HL-60 (cell line): ENCODE data around the gene BANP.
"Not testable (repeated sequence)": the region's sequence is repeated elsewhere in the genome, so short reads cannot be mapped to it uniquely, and the experiment has no call there.

ENCODE experiments used
- DNase-seq, 2 experiments: peaks; one replicate each; pipeline ENCODE4 v3.0.0-alpha.2; 2010 to 2020; ENCODE audit warnings: low read depth in 1 of 2, low spot score in 1 of 2
- H3K27ac ChIP-seq: fragments of 250-450 bp; sonication (Bioruptor Pico); replicated peaks from 2 replicates; pipeline ENCODE4 v1.5.1; 2020; ENCODE audit warnings: mild to moderate bottlenecking, moderate library complexity
- H3K27me3 ChIP-seq: fragments of 250-450 bp; sonication (Bioruptor Pico); 2 replicates; pipeline ENCODE4 v1.5.1; 2021; ENCODE audit warnings: mild to moderate bottlenecking, moderate library complexity; ENCODE audit not compliant: insufficient read depth, poor library complexity, severe bottlenecking
- H3K4me3 ChIP-seq: replicated peaks from 2 replicates; pipeline ENCODE4 v1.5.1; 2011; ENCODE audit warnings: mild to moderate bottlenecking, control low read depth, low read length; ENCODE audit not compliant: insufficient read depth
- GABPA ChIP-seq: IDR thresholded peaks from 2 replicates; pipeline ENCODE4 v1.6.1; 2012; ENCODE audit warnings: low read depth
- POLR2AphosphoS5 ChIP-seq: IDR thresholded peaks from 2 replicates; pipeline ENCODE4 v1.6.1; 2012; ENCODE audit warnings: low read depth
- SPI1 ChIP-seq: IDR thresholded peaks from 2 replicates; pipeline ENCODE4 v1.6.1; 2012; ENCODE audit warnings: low read depth, mild to moderate bottlenecking, borderline replicate concordance
- TF ChIP-seq, protein P1 (sequence below): IDR thresholded peaks from 2 replicates; pipeline ENCODE4 v1.6.1; 2012; ENCODE audit warnings: low read depth; ENCODE audit not compliant: insufficient replicate concordance
- TF ChIP-seq, protein P2 (sequence below): IDR thresholded peaks from one replicate; pipeline ENCODE4 v1.5.1; 2011; ENCODE audit warnings: low read length, control low read depth, inconsistent platforms; ENCODE audit not compliant: insufficient read depth

The BANP gene

DNA sequence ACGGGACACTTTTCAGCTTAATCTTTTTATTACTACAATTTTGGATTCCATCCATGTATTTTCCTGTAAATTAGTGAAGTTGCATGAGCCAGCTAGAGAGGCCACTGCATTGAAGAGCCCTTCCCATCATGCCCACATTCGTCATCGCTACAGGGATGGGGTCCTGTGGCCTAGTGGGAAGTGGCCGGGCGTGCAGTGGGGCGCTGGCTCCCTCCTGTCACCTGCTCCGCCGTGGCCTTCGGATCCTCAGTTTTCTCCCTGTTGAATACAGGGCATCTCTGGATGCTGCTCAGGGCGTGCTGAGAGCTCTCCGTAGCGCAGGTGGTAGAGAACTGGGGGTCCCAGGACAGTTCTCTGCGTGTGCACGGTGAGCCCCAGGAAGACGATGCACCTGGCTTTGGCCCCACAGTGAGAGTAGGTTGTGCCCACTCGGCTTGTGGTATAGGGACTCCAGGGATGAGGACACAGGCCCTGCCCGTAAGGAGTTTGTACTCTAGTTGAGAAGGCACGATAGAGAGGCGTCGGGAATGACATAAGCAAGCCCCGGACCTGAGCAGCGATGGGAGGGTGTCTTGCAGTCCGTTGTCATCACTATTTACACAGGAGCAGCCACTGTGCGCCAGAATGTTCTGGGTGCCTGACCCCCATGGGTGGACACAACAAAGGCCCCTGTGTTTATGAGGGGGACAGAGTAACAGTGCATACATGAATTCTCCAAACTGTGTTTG is 74.8 kb downstream of the BANP start:
- not testable (repeated sequence) for DNase-seq, H3K27me3 ChIP-seq, H3K27ac ChIP-seq, H3K4me3 ChIP-seq

GRCh38 chr16:88026964-88027938 is 76.0 kb downstream of the BANP start:
- H3K4me3 ChIP-seq: no peak overlapping the region
- no peak overlapping the region for H3K27ac ChIP-seq
- H3K27me3 ChIP-seq: no peaks in the 10 kb centered on the region
- TF ChIP-seq, protein P1, sequence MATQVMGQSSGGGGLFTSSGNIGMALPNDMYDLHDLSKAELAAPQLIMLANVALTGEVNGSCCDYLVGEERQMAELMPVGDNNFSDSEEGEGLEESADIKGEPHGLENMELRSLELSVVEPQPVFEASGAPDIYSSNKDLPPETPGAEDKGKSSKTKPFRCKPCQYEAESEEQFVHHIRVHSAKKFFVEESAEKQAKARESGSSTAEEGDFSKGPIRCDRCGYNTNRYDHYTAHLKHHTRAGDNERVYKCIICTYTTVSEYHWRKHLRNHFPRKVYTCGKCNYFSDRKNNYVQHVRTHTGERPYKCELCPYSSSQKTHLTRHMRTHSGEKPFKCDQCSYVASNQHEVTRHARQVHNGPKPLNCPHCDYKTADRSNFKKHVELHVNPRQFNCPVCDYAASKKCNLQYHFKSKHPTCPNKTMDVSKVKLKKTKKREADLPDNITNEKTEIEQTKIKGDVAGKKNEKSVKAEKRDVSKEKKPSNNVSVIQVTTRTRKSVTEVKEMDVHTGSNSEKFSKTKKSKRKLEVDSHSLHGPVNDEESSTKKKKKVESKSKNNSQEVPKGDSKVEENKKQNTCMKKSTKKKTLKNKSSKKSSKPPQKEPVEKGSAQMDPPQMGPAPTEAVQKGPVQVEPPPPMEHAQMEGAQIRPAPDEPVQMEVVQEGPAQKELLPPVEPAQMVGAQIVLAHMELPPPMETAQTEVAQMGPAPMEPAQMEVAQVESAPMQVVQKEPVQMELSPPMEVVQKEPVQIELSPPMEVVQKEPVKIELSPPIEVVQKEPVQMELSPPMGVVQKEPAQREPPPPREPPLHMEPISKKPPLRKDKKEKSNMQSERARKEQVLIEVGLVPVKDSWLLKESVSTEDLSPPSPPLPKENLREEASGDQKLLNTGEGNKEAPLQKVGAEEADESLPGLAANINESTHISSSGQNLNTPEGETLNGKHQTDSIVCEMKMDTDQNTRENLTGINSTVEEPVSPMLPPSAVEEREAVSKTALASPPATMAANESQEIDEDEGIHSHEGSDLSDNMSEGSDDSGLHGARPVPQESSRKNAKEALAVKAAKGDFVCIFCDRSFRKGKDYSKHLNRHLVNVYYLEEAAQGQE: no peak
- no peak for DNase-seq

DNA sequence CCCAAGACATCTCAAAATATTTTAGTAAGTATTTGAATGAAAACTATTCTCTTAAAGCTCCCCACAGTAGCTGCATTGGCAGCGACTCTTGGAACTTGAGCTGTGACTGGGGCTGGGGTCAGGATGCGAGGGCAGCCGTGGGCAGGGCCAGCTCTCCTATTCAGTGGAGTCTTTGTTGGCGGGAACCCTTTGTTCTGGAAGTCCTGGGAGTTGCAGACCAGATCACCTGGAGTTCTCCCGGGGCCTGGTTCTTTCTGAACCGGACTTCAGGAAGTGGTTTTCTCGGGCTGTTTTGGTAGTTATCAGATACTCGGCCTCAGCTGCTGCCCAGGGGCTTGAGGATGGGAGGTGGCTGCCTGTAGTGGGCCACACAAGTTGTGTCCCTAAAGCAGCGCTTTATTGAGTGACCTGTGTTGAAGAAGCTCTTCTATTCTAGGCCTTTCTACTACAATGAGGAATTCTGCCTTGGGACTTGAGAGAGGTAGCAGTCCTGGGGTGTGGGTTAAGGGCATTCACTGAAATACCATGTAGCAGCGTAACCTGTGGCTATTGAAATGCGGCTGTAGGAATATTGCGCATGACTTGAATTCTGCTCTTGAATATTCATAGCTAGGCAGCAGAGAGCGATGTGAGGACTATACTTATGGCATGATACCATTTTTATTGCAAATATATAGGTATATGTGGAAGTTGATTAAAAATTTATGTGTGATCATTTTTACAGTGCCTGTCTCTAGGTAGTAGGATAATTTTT is 77.1 kb downstream of the BANP start:
- H3K4me3 ChIP-seq, H3K27ac ChIP-seq, DNase-seq, H3K27me3 ChIP-seq: not testable (repeated sequence)

DNA sequence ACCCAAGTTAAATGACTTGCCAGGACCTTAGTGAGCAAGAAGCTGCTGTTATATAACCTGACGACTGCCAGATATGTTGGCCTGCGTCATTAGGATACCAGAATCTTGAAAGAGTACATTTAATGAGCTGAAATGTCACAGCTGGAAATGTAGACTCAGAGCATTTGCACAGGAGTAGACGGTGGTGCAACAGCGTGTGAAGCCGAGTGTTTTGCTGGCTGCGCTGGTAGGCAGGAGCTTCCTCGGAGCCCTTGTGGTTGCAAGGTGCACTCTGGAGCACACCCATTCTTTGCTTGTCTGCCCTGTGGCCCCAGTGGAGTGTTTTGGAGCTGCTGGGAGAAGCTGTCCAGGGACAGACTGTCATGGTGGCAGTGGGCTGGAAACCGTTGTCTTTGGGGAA is 79.3 kb downstream of the BANP start:
- Histone ChIP-seq H3K27ac (no peak overlapping the region), H3K27me3 (no peaks in the 10 kb centered on the region), H3K4me3 (no peak overlapping the region)
- DNase-seq: no peak
- TF ChIP-seq SPI1 (no peak), POLR2AphosphoS5 (no peak), GABPA (no peak)
- TF ChIP-seq, protein P1: no peak
- TF ChIP-seq, protein P2, sequence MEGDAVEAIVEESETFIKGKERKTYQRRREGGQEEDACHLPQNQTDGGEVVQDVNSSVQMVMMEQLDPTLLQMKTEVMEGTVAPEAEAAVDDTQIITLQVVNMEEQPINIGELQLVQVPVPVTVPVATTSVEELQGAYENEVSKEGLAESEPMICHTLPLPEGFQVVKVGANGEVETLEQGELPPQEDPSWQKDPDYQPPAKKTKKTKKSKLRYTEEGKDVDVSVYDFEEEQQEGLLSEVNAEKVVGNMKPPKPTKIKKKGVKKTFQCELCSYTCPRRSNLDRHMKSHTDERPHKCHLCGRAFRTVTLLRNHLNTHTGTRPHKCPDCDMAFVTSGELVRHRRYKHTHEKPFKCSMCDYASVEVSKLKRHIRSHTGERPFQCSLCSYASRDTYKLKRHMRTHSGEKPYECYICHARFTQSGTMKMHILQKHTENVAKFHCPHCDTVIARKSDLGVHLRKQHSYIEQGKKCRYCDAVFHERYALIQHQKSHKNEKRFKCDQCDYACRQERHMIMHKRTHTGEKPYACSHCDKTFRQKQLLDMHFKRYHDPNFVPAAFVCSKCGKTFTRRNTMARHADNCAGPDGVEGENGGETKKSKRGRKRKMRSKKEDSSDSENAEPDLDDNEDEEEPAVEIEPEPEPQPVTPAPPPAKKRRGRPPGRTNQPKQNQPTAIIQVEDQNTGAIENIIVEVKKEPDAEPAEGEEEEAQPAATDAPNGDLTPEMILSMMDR: no peak

DNA sequence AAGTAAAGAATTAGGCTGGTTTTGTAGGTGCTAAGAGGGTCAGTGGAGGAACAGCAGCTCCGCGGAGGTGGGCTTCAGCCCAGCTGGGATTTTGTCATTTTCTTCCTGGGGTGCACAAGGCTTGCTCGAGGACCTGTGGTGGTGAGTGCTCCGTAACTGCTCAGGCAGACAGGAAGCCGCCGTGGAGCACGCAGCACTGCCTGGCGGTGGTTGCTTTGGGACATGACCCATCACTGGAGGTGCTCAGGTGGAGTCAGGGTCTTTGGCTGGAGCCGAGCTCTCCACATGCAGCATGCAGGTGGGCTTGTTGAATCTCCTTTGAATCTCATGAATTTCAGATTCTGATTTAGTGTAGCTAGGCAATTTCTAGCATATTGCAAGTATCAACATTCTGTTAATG is 79.7 kb downstream of the BANP start:
- not testable (repeated sequence) for H3K27ac ChIP-seq, H3K27me3 ChIP-seq, DNase-seq, H3K4me3 ChIP-seq

DNA sequence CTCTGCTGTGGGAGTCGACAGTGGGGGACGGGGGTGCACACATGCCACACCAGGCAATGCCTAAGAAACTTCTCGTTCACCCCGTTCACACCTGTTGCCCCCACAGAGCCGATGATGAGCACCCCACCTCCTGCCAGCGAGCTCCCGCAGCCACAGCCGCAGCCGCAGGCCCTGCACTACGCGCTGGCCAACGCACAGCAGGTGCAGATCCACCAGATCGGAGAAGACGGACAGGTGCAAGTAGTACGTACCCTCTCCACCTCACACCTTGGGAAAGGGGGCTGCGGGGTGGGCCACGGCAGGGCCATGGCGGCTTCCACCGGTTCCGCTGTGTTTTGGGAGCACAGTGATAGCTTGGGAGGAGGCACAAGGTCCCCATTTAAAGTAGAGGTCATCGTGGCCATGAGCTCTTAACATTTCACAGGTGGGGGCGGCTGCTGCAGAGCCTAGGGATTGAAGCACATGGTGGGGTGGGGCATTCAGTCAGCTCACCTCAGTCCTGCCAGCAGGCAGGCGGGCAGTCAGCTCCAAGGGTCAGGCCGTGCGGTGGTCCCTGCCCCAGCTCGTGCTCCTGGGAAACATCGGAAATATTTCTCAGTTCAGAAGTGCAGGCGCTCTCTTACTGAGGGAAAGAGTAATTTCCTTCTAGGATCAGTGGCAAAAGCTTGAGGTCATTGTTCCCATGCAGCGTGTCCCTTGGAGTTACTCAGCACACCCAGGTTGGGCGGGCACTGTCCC is 81.9 kb downstream of the BANP start:
- DNase-seq, H3K4me3 ChIP-seq, H3K27ac ChIP-seq, H3K27me3 ChIP-seq: not testable (repeated sequence)
